HG02943 (cell line): ENCODE results near the gene ITGB3BP.
"Not testable (repeated sequence)": the region's sequence is repeated elsewhere in the genome, so short reads cannot be mapped to it uniquely, and the experiment has no call there.

Experiments
- ATAC-seq: cut with Tn5 transposase; IDR thresholded peaks from one replicate; pipeline ENCODE4 v1.9.1; 2021; ENCODE audit warnings: mild to moderate bottlenecking, low read depth, moderate library complexity; ENCODE audit not compliant: unreplicated experiment

The ITGB3BP gene

DNA sequence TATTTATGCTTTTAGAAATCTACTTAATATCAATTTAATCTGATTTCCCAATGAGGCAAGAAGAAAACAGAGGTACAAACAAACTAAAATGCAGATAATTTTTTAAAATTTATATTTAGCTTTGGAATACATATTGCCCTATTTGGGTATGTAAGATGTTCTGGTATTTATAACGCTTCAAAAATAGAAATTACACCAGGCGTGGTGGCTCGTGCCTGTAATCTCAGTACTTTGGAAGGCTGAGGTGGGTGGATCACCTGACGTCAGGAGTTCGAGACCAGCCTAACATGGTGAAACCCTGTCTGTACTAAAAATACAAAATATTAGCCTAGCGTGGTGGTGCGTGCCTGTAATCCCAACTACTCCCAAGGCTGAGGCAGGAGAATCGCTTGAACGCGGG lies 13.3 kb downstream of the ITGB3BP start:
- no peak for ATAC-seq

GRCh38 chr1:63506782-63507181 lies 16.2 kb downstream of the ITGB3BP start:
- ATAC-seq: no peak

- no peak for ATAC-seq
Observed at GRCh38 chr1:63501256-63501655, 21.8 kb downstream of the ITGB3BP start.

DNA sequence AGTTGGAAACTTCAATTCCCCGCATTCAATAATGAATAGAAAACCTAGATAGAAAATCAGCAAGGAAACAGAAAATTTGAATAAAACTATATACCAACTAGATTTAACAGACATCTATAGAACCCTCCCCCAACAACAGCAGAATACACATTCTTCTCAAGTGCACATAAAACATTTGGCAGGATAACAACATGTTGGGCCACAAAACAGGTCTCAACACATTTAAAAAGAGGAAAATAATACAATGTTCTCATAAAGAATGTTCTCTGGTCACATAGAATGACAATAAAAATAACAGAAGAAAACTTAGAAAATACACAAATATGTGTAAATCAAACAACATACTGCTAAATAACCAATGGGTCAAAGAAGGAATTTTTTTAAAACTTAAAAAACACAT lies 24.9 kb downstream of the ITGB3BP start:
- ATAC-seq: no peak

DNA sequence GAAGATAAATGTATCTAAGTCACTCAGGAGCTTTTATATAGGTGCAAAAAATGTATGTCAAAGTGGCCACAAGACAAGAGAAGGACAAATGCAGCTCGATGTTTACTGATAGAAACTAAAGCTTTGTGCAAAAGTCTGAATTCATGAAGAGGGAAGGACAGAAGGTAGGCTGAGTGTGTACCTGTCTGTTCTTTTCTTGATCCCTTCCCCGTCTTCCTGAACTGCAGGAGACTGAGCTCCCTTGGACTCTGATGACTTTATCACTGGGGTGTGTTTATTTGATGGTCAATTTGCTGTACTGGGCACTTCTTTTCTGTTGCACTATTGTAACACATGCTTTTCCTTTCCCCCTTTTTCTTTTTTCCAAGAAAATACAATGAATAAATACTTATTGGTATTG lies 25.4 kb downstream of the ITGB3BP start:
- ATAC-seq: no peak

GRCh38 chr1:63487336-63488065 lies 35.5 kb downstream of the ITGB3BP start:
- no peak for ATAC-seq

DNA sequence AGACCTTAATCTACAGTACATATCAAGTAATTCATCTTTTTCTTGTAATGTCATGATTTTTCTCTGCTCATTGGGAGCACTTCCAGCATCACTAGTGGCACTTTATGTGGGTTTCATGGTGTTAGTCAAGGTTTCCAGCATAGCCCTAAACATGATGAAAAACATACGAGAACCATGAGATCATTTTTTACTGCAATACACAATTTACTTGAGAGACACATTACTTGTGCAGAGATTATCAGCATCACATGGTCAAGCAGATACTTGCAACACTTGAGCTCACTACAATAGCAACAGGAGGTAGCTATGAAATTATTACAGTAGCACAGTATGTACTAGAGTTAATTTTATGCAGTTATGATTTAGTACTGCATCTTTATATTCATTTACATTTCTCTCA lies 36.4 kb downstream of the ITGB3BP start:
- ATAC-seq: no peak

GRCh38 chr1:63480057-63480456 lies 43.0 kb downstream of the ITGB3BP start:
- ATAC-seq: no peak

GRCh38 chr1:63475761-63476160 lies 47.3 kb downstream of the ITGB3BP start:
- ATAC-seq: no peak

DNA sequence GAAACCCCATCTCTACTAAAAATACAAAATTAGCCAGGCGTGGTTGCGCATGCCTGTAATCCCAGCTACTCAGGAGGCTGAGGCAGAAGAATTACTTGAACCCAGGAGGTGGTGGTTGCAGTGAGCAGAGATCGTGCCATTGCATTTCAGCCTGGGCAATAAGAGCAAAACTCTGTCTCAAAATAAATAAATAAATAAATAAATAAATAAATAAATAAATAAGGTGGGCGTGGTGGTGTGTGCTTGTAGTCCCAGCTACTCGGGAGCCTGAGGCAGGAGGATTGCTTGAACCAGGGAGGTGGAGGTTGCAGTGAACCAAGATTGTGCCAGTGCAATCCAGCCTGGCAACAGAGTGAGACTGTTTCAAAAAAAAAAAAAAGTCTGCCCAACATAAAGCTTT lies 54.3 kb downstream of the ITGB3BP start:
- ATAC-seq: not testable (repeated sequence)

DNA sequence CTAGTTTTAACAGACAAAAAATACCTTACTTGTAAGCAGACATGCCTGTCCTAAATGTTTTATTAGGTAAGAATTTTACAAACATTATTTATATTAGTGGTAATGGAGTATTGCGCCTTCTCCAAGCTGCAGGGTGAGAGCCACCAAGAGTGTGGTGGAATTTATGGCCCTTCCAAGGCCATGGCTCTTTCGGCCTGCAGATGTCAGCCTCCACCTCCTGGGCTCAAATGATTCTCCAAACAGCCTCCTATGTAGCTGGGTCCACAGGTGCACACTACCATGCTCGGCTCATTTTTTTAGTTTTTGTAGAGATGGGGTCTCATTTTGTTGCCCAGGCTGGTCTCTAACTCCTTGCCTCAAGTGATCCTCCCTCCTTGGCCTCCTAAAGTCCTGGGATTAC lies 56.3 kb downstream of the ITGB3BP start:
- no peak for ATAC-seq

- ATAC-seq: no peak
Observed at GRCh38 chr1:63466181-63466580, 56.8 kb downstream of the ITGB3BP start.

- no peak for ATAC-seq
Observed at GRCh38 chr1:63463248-63463647, 59.8 kb downstream of the ITGB3BP start.

DNA sequence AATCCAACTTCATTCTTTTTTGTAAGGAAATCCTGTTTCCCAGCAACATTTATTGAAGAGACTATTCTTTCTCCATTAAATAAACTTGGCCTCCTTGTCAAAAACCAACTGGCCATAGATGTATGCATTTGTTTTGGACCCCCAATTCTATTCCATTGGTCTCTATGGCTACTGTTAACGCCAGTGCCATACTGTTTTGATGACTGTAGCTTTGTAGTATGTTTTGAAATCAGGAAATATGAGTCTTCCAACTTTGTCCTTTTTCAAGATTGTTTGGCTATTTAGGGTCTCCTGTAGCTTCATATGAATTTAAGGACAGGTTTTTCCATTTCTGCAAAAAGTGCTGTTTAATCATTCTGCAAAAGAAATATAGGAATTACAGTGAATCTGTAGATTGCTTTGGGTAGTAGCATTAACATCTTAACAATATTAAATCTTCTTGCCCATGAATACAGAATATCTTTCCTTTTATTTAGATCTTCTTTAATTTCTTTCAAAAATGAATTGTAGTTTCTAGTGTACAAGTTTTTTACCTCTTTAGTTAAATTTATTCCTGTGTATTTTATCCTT lies 61.3 kb downstream of the ITGB3BP start:
- ATAC-seq: no peak

DNA sequence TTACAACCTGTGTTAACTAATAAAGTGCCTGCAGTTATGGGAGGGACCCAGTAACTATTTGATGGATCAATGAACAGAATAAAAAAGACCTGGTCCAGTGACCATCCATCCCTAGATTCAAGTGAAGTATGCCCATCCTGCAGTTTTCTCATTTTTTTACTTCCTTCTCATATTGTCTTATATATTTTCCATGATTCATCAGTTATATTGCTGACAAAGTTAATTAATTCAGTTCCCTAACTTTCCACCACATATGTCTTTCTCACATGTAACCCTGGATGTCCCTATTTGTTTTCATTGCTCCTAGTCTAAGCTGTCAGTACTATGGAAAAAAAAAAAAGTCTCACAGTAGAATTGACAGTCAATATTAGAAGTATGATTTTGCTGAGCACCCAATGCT lies 64.3 kb downstream of the ITGB3BP start:
- no peak for ATAC-seq

DNA sequence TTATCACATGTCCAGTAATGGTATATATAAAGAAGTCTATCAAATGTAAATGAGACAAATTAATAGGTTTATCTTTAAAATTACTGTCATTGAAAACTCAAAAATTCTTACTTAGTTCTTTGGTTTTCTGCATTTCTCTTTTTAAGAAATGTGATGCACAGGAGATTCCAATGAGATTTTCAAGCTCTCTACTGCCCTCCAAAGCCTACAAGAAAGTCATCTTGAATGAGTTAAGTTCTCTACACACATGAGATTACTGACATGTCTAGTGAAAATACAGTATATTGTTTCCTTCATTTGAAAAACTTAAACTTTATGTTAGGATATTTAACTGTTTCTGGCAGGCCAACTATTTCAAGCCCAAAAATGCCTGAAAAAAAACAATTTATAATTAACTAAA lies 68.8 kb downstream of the ITGB3BP start:
- ATAC-seq: no peak

DNA sequence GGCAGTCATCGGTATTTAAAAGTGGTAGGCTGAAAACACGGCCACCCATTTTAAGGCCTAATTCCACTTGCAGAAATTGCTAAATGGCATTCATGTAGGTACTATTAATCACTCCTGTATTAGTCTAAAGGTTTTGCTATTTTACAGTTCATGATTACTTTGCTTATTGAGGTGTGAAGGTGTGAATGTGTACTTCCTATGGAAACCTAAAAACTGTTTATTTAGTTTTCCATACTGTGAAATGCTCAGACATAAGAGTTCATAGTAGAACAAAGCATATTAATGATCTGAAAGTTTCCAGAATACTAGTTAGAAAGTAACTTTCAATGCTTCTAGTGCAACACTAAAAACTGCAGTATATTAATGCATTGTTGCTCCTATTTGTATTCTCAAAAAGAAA lies 69.8 kb downstream of the ITGB3BP start:
- no peak for ATAC-seq

GRCh38 chr1:63450416-63450815 lies 72.6 kb downstream of the ITGB3BP start:
- ATAC-seq: no peak

DNA sequence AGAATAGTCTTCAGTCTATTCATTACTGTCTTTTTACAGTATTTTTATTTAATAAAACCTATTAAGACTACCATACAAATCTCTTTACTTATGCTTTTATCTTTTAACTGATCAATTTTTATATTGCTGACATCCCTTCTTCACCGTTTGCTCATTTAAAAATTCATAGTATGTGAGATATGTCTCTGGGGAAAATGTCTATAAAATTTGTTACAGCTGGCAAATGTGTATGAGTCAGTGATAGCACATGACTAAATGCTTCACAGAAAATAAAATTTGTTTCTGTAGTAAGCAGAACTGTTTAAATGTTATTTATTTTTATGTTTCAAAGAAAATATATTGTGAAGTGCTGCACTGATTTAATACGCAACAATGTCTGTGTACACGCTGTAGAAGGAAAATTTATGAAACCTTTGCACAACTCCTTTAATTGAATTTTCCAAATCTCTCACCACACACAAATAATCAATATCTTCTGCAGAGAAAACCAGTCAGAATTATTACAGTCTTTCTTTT lies 74.2 kb downstream of the ITGB3BP start:
- ATAC-seq: no peak

- no peak for ATAC-seq
Observed at GRCh38 chr1:63442141-63442475, 80.9 kb downstream of the ITGB3BP start.

GRCh38 chr1:63435161-63435560 lies 87.9 kb downstream of the ITGB3BP start:
- ATAC-seq: no peak

DNA sequence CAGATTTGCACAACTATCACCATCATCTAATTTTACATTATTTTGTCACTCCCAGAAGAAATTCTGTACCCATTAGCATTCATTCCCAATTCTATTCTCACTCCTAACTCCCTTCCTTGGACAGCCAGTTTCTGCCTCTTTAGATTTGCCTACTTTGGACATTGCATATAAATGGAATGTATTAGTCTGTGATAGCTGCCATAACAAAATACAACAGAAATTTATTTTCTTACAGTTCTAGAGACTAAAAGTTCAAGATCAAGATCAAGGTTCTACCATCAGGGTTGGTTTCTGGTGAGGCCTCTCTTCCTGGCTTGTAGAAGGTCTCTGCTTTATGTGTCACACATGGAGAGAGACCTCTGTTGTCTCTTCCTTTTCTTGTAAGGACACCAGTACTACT lies 93.7 kb downstream of the ITGB3BP start:
- ATAC-seq: no peak
